ENCODE results near the gene TMEM222. TPM values are rescaled to one million over a fixed set of nuclear protein-coding genes. Genes with fewer than 3 reads are reported as not detected.
"Not testable (repeated sequence)": the region's sequence is repeated elsewhere in the genome, so short reads cannot be mapped to it uniquely, and the experiment has no call there.

Gene TMEM222
- total RNA-seq, 1 donor from 2014 or later = 44.3 TPM

GRCh38 chr1:27383039-27383605 lies 61.2 kb downstream of the TMEM222 start, which contains the start of gene CD164L2:
Gene CD164L2 (minus strand): TSS chr1:27383333. CDS start chr1:27383239, 94 bp downstream.
- no peaks in the 10 kb centered on the region for H3K9me3 Mint-ChIP-seq
- peak; percentile 46 for DNase-seq (ENCODE audit: low spot score)
- H3K27me3 Mint-ChIP-seq (ENCODE audit: insufficient read depth) = peaks cover 14% of the 10 kb centered on the region
- no peaks in the 10 kb centered on the region for H3K4me1 Mint-ChIP-seq (ENCODE audit: low read depth)
- H3K36me3 Mint-ChIP-seq (ENCODE audit: low read depth) = no peaks in the 10 kb centered on the region
- H3K4me3 Mint-ChIP-seq = no peak within 1 kb of the TSS
- no peak within 1 kb of the TSS for H3K27ac Mint-ChIP-seq
- intact Hi-C loops (cut with micrococcal nuclease) = loop anchor here (1.0 kb wide), 1 partner anchor 18 kb away; no protein-coding TSS in a partner anchor

GRCh38 chr1:27383661-27384060 lies 61.7 kb downstream of the TMEM222 start:
- H3K27me3 Mint-ChIP-seq (ENCODE audit: insufficient read depth) = peaks cover 14% of the 10 kb centered on the region
- intact Hi-C loops (cut with micrococcal nuclease) = loop anchor here (1.0 kb wide), 1 partner anchor 18 kb away; no protein-coding TSS in a partner anchor
- no peaks in the 10 kb centered on the region for H3K9me3 Mint-ChIP-seq
- H3K4me3 Mint-ChIP-seq = no peak overlapping the region
- peaks cover 3% of the 10 kb centered on the region for H3K4me1 Mint-ChIP-seq (ENCODE audit: low read depth)
- H3K36me3 Mint-ChIP-seq (ENCODE audit: low read depth) = no peaks in the 10 kb centered on the region
- no peak for DNase-seq (ENCODE audit: low spot score)
- no peak overlapping the region for H3K27ac Mint-ChIP-seq

GRCh38 chr1:27384797-27385196 lies 62.8 kb downstream of the TMEM222 start:
- H3K9me3 Mint-ChIP-seq; H3K36me3 Mint-ChIP-seq (ENCODE audit: low read depth); H3K27ac Mint-ChIP-seq; DNase-seq (ENCODE audit: low spot score); H3K4me3 Mint-ChIP-seq; H3K4me1 Mint-ChIP-seq (ENCODE audit: low read depth); intact Hi-C loops (cut with micrococcal nuclease): not testable (repeated sequence)
- H3K27me3 Mint-ChIP-seq (ENCODE audit: insufficient read depth) = peaks cover 15% of the 10 kb centered on the region

Other genes with a start within 250 kb of the TMEM222 start
- 27.9 and 28.8 TPM in 2 replicates for gene SLC9A1, start 167.0 kb upstream of the TMEM222 start, total RNA-seq
- 18.4 and 20.1 TPM in 2 replicates for gene WDTC1, start 87.5 kb upstream of the TMEM222 start, total RNA-seq
- 24.4 and 26.3 TPM in 2 replicates for gene SYTL1, start 19.9 kb downstream of the TMEM222 start, total RNA-seq
- gene MAP3K6, start 44.8 kb downstream of the TMEM222 start, total RNA-seq = 11.2 and 13.7 TPM in 2 replicates
- gene FCN3, start 52.7 kb downstream of the TMEM222 start, total RNA-seq = not detected in 2 replicates
- not detected in 2 replicates for gene CD164L2, start 61.2 kb downstream of the TMEM222 start, total RNA-seq
- 3.2 and 4.0 TPM in 2 replicates for gene GPR3, start 70.5 kb downstream of the TMEM222 start, total RNA-seq
- gene WASF2, start 168.0 kb downstream of the TMEM222 start, total RNA-seq = 108 and 109 TPM in 2 replicates